K562 (cell line): ENCODE measurements around the gene EPHX1. TPM values are rescaled to one million over a fixed set of nuclear protein-coding genes. Genes with fewer than 3 reads are reported as not detected.
A peak's percentile ranks its signal among the peaks of the same experiment; 100 is the strongest.

Source experiments
- BCL6 ChIP-seq: fragments of 250-450 bp; sonication (Bioruptor Pico); IDR thresholded peaks from 2 replicates; pipeline ENCODE4 v1.4.0; 2020
- CBFB ChIP-seq: sonication (generic); formaldehyde crosslinking; IDR thresholded peaks from 2 replicates; pipeline ENCODE4 v1.4.0; 2020; ENCODE audit warnings: mild to moderate bottlenecking, missing genetic modification reagents
- CC2D1A ChIP-seq: fragments of 450-650 bp; IDR thresholded peaks from 2 replicates; pipeline ENCODE4 v1.6.1; 2017; ENCODE audit warnings: mild to moderate bottlenecking
- CHD4 ChIP-seq: fragments of 200-600 bp; sonication (generic); IDR thresholded peaks from 3 replicates; pipeline ENCODE4 v1.6.1; 2012; ENCODE audit warnings: low read depth, mild to moderate bottlenecking, mixed read lengths, low read length, inconsistent platforms; ENCODE audit not compliant: insufficient read depth, insufficient replicate concordance, poor library complexity, severe bottlenecking
- CSDE1 ChIP-seq, 2 experiments: fragments of 450-650 bp; IDR thresholded peaks; 2 replicates each; pipeline ENCODE4 v1.6.1; 2016; ENCODE audit warnings: mild to moderate bottlenecking in 1 of 2
- EGR1 ChIP-seq: fragments of 450-650 bp; conservative IDR thresholded peaks from 2 replicates; pipeline ENCODE4 v1.6.1; 2017; ENCODE audit warnings: mild to moderate bottlenecking
- ETV6 ChIP-seq, 3 experiments: fragments of 150-350 bp in 1 of 3; sonication (generic) in 1 of 3; formaldehyde crosslinking in 1 of 3; IDR thresholded peaks; 2 replicates each; pipeline versions ENCODE4 v1.6.1 to v1.8.0; 2014 to 2022; ENCODE audit warnings: borderline replicate concordance in 2 of 3, low read depth in 2 of 3, antibody characterized with exemption in 1 of 3, low read length in 1 of 3, mild to moderate bottlenecking in 1 of 3, missing genetic modification reagents in 1 of 3
- HCFC1 ChIP-seq: IDR thresholded peaks from 2 replicates; pipeline ENCODE4 v1.6.1; 2012; ENCODE audit warnings: low read depth, low read length, improper control_type of control experiment
- HLTF ChIP-seq: fragments of 450-650 bp; IDR thresholded peaks from 2 replicates; pipeline ENCODE4 v1.6.1; 2016
- HNRNPUL1 ChIP-seq: fragments of 200-400 bp; formaldehyde crosslinking; IDR thresholded peaks from 2 replicates; pipeline ENCODE4 v1.6.1; 2017; ENCODE audit warnings: low read length
- MAFK ChIP-seq: IDR thresholded peaks from 2 replicates; pipeline ENCODE4 v1.6.1; 2011; ENCODE audit warnings: low read length, improper control_type of control experiment
- MYC ChIP-seq, 2 experiments: fragments of 250-450 bp in 1 of 2; sonication (Bioruptor Pico) in 1 of 2; IDR thresholded peaks; 2 replicates each; pipeline versions ENCODE4 v1.5.1 to v1.6.1; 2012 to 2021; ENCODE audit warnings: low read depth in 2 of 2, borderline replicate concordance in 1 of 2, improper control_type of control experiment in 1 of 2, low read length in 1 of 2, mild to moderate bottlenecking in 1 of 2, moderate library complexity in 1 of 2
- NCOA1 ChIP-seq: fragments of 450-650 bp; IDR thresholded peaks from 2 replicates; pipeline ENCODE4 v1.6.1; 2016; ENCODE audit warnings: low read depth
- NFXL1 ChIP-seq: fragments of 450-650 bp; formaldehyde crosslinking; IDR thresholded peaks from 2 replicates; pipeline ENCODE4 v1.4.0; 2021; ENCODE audit warnings: mild to moderate bottlenecking
- NR2C2 ChIP-seq, 2 experiments: fragments of 200-800 bp in 1 of 2; sonication (Bioruptor generic) in 1 of 2; sonication (generic) in 1 of 2; formaldehyde crosslinking in 1 of 2; IDR thresholded peaks; 2 replicates each; pipeline versions ENCODE4 v1.6.1 to v1.8.0; 2016 to 2022; ENCODE audit warnings: mild to moderate bottlenecking in 1 of 2, missing compliant biosample characterization in 1 of 2, missing genetic modification characterization in 1 of 2, missing genetic modification reagents in 1 of 2
- NR3C1 ChIP-seq: sonication (generic); formaldehyde crosslinking; IDR thresholded peaks from 2 replicates; pipeline ENCODE4 v1.8.1; 2022; ENCODE audit warnings: missing genetic modification reagents
- RBFOX2 ChIP-seq: fragments of 200-400 bp; formaldehyde crosslinking; IDR thresholded peaks from 2 replicates; pipeline ENCODE4 v1.6.1; 2017; ENCODE audit warnings: low read depth, mild to moderate bottlenecking, low read length, moderate library complexity
- SETDB1 ChIP-seq: IDR thresholded peaks from one replicate; pipeline ENCODE4 v1.6.1; 2012; ENCODE audit warnings: low read length, control low read depth, inconsistent platforms
- SP2 ChIP-seq: IDR thresholded peaks from 2 replicates; pipeline ENCODE4 v1.6.1; 2011; ENCODE audit warnings: mild to moderate bottlenecking, low read depth, low read length, moderate library complexity; ENCODE audit not compliant: poor library complexity, severe bottlenecking; ENCODE audit errors: extremely low read depth
- SRSF1 ChIP-seq: fragments of 200-400 bp; formaldehyde crosslinking; IDR thresholded peaks from 2 replicates; pipeline ENCODE4 v1.6.1; 2017; ENCODE audit warnings: mild to moderate bottlenecking, low read depth, low read length, moderate library complexity
- TBP ChIP-seq: optimal IDR thresholded peaks from 2 replicates; pipeline ENCODE3; 2011; ENCODE audit warnings: low read depth, low read length, improper control_type of control experiment
- THRAP3 ChIP-seq: fragments of 450-650 bp; IDR thresholded peaks from 2 replicates; pipeline ENCODE4 v1.6.1; 2016; ENCODE audit warnings: mild to moderate bottlenecking, inconsistent platforms, borderline replicate concordance
- TOE1 ChIP-seq, 2 experiments: fragments of 450-650 bp in 1 of 2; sonication (generic) in 1 of 2; formaldehyde crosslinking in 1 of 2; IDR thresholded peaks; 2 replicates each; pipeline versions ENCODE4 v1.7.1 to v1.8.0; 2016 to 2022; ENCODE audit warnings: borderline replicate concordance in 2 of 2, mild to moderate bottlenecking in 2 of 2, antibody characterized with exemption in 1 of 2, inconsistent platforms in 1 of 2, low read depth in 1 of 2, missing genetic modification reagents in 1 of 2, moderate library complexity in 1 of 2
- ZNF764 ChIP-seq: fragments of 250-450 bp; sonication (Bioruptor Pico); IDR thresholded peaks from 2 replicates; pipeline ENCODE4 v1.4.0; 2020; ENCODE audit warnings: low read depth, mild to moderate bottlenecking, moderate library complexity
- polyA plus RNA-seq, 8 experiments: library from polyadenylated mRNA; depleted of rRNA in 4 of 8; stranded (reverse) in 5 of 8; unstranded in 3 of 8; fragments of >200 nt; fragmentation: Nextera tagmentation in 2 of 8; fragmentation: Illumina TruSeq in 1 of 8; extraction: Ambion mirVana in 2 of 8; extraction: Trizol in 1 of 8; gene quantifications; 2 replicates each; pipeline versions ENCODE4 v1.2.1 to v1.2.3, GENCODE V29; 2011 to 2014; ENCODE audit warnings: inconsistent platforms in 1 of 8, missing spikeins in 1 of 8
- total RNA-seq, 7 experiments: library from RNA; depleted of rRNA in 6 of 7; stranded (reverse); fragments of >200 nt in 6 of 7; fragmentation: Illumina TruSeq in 2 of 7; extraction: Trizol in 2 of 7; gene quantifications; 2 replicates each; pipeline versions ENCODE4 v1.2.1 to v1.2.3, GENCODE V29; 2011 to 2021; ENCODE audit warnings: low replicate concordance in 1 of 7
- TF ChIP-seq, protein P1 (sequence below): sonication (generic); formaldehyde crosslinking; IDR thresholded peaks from 2 replicates; pipeline ENCODE4 v1.8.0; 2022; ENCODE audit warnings: mild to moderate bottlenecking, missing genetic modification reagents
- TF ChIP-seq, protein P2 (sequence below): IDR thresholded peaks from 3 replicates; pipeline ENCODE4 v1.6.1; 2011; ENCODE audit warnings: borderline replicate concordance, mild to moderate bottlenecking; ENCODE audit not compliant: insufficient read length, insufficient read depth

The EPHX1 gene
- total and polyA plus RNA-seq, 9 of the 15 experiments (the other 6 are each of a cell fraction or from before 2014, with no cell fraction given), result 0.21 to 27.0 (median 6.7) TPM

DNA sequence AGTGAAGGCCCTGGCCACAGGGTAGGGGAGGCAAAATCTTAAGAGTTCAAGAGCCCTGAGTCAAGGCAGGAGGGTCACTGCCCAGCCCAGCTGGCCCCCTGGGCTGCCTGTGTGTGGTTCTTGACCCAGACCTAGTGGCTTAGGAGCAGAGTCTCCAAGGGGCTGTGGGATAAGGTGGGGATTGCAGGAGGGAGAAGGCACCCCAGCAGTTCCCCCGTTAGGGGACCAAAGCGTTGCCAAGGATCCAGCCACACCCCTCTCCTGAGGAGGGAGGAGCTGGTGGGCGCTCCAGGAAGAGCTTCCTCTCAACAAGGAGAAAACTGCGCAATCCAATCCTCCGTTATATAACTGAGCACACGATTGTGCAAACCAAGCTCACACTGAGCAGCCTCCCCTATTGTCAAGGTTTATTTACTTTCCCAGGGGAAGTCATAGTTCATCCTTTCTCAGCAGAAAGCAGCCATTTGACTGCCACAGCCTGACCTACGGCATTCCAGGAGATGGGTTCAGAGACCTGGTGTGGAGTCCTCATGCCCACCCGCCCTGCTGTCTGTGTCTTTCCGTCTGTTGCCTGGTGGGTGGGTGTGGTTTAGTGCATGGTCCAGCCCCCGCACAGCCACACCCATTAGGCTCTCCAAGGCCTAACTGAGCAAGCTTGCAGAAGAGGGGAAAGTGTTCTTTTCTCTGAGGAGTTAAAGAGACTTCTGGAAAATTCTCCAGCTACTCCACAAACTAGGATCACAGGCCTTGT, 3.5 kb downstream of the EPHX1 start (continued):
- TF ChIP-seq TOE1 (IDR thresholded peaks at IDR 0.05; ENCODE audit: borderline replicate concordance) (no peak), TOE1 (CRISPR knock-in tag; IDR thresholded peaks at IDR 0.05; ENCODE audit: borderline replicate concordance, low read depth) (no peak), SRSF1 (no peak), RBFOX2 (peak; percentile 36; the same call in 1 of the 2 replicates), NR2C2 (CRISPR knock-in tag; IDR thresholded peaks at IDR 0.05) (no peak), NR2C2 (tag; IDR thresholded peaks at IDR 0.05) (peak; percentile 43; the same call in 1 of the 2 replicates), HNRNPUL1 (no peak), CSDE1 (IDR thresholded peaks at IDR 0.05) (no peak), ETV6 (IDR thresholded peaks at IDR 0.05; ENCODE audit: borderline replicate concordance in 1 of 2, low read depth in 2 of 2, low read length in 1 of 2) (no peak), ETV6 (CRISPR knock-in tag; IDR thresholded peaks at IDR 0.05; ENCODE audit: borderline replicate concordance) (no peak), HLTF (no peak), MAFK (no peak), CHD4 (no peak), NFXL1 (CRISPR knock-in tag) (no peak), HCFC1 (no peak), SETDB1 (no peak), NR3C1 (CRISPR knock-in tag) (no peak), ZNF764 (CRISPR knock-in tag) (no peak), TBP (no peak), BCL6 (no peak), CC2D1A (no peak), CBFB (no peak), SP2 (no peak), NCOA1 (no peak), EGR1 (peak; percentile 88), MYC (IDR thresholded peaks at IDR 0.05; ENCODE audit: low read depth, low read length) (peak; percentile 45), MYC (CRISPR knock-in tag; IDR thresholded peaks at IDR 0.05; ENCODE audit: borderline replicate concordance, low read depth) (no peak), THRAP3 (no peak)
- TF ChIP-seq, protein P1, sequence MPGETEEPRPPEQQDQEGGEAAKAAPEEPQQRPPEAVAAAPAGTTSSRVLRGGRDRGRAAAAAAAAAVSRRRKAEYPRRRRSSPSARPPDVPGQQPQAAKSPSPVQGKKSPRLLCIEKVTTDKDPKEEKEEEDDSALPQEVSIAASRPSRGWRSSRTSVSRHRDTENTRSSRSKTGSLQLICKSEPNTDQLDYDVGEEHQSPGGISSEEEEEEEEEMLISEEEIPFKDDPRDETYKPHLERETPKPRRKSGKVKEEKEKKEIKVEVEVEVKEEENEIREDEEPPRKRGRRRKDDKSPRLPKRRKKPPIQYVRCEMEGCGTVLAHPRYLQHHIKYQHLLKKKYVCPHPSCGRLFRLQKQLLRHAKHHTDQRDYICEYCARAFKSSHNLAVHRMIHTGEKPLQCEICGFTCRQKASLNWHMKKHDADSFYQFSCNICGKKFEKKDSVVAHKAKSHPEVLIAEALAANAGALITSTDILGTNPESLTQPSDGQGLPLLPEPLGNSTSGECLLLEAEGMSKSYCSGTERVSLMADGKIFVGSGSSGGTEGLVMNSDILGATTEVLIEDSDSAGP (CRISPR knock-in tag), result no peak
- TF ChIP-seq, protein P2, sequence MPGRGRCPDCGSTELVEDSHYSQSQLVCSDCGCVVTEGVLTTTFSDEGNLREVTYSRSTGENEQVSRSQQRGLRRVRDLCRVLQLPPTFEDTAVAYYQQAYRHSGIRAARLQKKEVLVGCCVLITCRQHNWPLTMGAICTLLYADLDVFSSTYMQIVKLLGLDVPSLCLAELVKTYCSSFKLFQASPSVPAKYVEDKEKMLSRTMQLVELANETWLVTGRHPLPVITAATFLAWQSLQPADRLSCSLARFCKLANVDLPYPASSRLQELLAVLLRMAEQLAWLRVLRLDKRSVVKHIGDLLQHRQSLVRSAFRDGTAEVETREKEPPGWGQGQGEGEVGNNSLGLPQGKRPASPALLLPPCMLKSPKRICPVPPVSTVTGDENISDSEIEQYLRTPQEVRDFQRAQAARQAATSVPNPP, result no peak
